Effector memory CD8-positive, alpha-beta T cell (primary cell): ENCODE measurements around the gene SAP30BP.

ENCODE experiments used
- ATAC-seq: fragments of 150-1000 bp; cut with Tn5 transposase; replicated peaks from 2 replicates; pipeline ENCODE4 v1.10.0; 2021; ENCODE audit warnings: mild to moderate bottlenecking, moderate library complexity
- DNase-seq, 3 experiments: peaks; one replicate each; pipeline ENCODE4 v3.0.0; 2021
- H3K27ac Mint-ChIP-seq, 2 donors: one replicate each; pipeline ENCODE4 v1.8.0; 2022; ENCODE audit warnings: mild to moderate bottlenecking in 2 of 2, mixed read lengths in 2 of 2, moderate library complexity in 2 of 2
- H3K27me3 Mint-ChIP-seq, 2 donors: one replicate each; pipeline ENCODE4 v1.8.0; 2022; ENCODE audit warnings: mixed read lengths in 2 of 2
- H3K36me3 Mint-ChIP-seq: one replicate; pipeline ENCODE4 v1.8.0; 2022; ENCODE audit warnings: mild to moderate bottlenecking, moderate library complexity, mixed read lengths; ENCODE audit not compliant: insufficient read depth
- H3K4me1 Mint-ChIP-seq, 2 donors: one replicate each; pipeline ENCODE4 v1.8.0; 2022; ENCODE audit warnings: low read depth in 2 of 2, mixed read lengths in 2 of 2
- H3K4me3 Mint-ChIP-seq, 2 donors: one replicate each; pipeline ENCODE4 v1.8.0; 2022; ENCODE audit warnings: mild to moderate bottlenecking in 2 of 2, mixed read lengths in 2 of 2, moderate library complexity in 2 of 2
- H3K9me3 Mint-ChIP-seq, 2 donors: one replicate each; pipeline ENCODE4 v1.8.0; 2022; ENCODE audit warnings: mixed read lengths in 2 of 2

SAP30BP gene

GRCh38 chr17:75740631-75741077, 73.5 kb downstream of the SAP30BP start:
- Mint-ChIP-seq H3K27ac (no peak overlapping the region), H3K4me1 (peaks cover 0 to 4% of the 10 kb centered on the region in 2 donors), H3K27me3 (peaks cover 0 to 12% of the 10 kb centered on the region in 2 donors), H3K9me3 (no peaks in the 10 kb centered on the region), H3K4me3 (no peak overlapping the region), H3K36me3 (no peaks in the 10 kb centered on the region)
- no peak for DNase-seq
- no peak for ATAC-seq

DNA sequence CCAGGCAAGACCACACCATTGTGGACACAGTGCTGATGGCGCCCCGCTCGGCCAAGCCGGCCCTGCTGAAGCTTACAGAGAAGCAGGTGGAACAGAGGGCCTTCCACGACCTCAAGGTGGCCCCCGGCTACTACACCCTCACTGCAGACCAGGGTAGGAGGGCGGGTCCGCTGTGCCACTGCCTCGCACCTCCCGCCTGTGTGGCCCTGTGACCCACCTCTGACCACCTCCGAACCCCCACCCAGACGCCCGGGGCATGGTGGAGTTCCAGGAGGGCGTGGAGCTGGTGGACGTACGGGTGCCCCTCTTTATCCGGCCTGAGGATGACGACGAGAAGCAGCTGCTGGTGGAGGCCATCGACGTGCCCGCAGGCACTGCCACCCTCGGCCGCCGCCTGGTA, 75.2 kb downstream of the SAP30BP start:
- no peak for DNase-seq
- Mint-ChIP-seq H3K36me3 (no peaks in the 10 kb centered on the region), H3K27me3 (peaks cover 0 to 12% of the 10 kb centered on the region in 2 donors)

GRCh38 chr17:75743625-75744206, 76.6 kb downstream of the SAP30BP start:
- Mint-ChIP-seq H3K4me1 (peaks cover 4 to 5% of the 10 kb centered on the region in 2 donors), H3K36me3 (peaks cover 4% of the 10 kb centered on the region), H3K27me3 (peaks cover 0 to 2% of the 10 kb centered on the region in 2 donors), H3K27ac (no peak overlapping the region), H3K4me3 (no peak overlapping the region), H3K9me3 (no peaks in the 10 kb centered on the region)
- DNase-seq (no peak), ATAC-seq (no peak)

More for the DNA sequence above, 75.2 kb downstream of the SAP30BP start:
- Mint-ChIP-seq H3K4me1 (peaks cover 0 to 4% of the 10 kb centered on the region in 2 donors), H3K27ac (no peak overlapping the region), H3K4me3 (no peak overlapping the region), H3K9me3 (no peaks in the 10 kb centered on the region)
- ATAC-seq = no peak

GRCh38 chr17:75748706-75749105, 81.6 kb downstream of the SAP30BP start:
- no peak overlapping the region for H3K27ac Mint-ChIP-seq

DNA sequence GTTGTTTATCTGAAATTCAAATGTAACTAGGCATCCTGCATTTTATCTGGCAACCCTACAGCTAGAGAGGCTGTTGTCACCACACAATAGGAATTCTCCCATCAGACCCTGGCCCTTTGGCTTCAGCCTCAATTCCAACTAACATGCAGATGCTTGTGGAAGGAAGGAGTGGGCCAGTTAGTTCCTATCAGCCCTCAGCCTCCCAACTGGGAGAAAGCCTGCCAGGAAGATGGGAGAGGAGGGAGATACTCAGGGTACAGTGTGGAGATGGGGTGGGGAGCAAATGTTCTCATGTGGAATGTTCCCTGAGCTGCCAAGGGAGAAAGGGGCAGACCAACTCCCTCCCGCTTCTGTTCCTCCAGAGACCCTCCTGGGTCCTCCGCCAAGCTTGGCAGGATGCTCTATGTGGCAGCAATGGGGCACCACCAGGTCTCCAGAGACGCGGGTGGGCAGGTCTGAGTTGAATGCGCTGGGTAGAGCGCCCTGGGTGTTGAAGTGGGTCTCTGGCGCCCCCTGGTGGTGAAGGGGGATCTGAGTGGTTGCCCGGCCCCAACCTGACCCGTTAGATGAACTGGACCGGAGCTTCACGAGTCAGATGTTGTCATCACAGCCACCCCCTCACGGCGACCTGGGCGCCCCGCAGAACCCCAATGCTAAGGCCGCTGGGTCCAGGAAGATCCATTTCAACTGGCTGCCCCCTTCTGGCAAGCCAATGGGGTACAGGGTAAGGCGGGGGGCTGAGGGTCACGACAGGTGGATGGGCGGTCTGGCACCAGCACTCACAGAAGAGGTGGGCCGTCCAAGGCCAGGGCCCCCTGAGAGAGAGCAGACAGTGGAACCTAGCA, 82.6 kb downstream of the SAP30BP start:
- DNase-seq (peak; percentile 86 to 88 (median 86)), ATAC-seq (peak; percentile 74)
- Mint-ChIP-seq H3K27me3 (no peaks in the 10 kb centered on the region), H3K4me3 (peak overlapping the region in 1 of 2 donors; percentile 26), H3K4me1 (peaks cover 18 to 19% of the 10 kb centered on the region in 2 donors), H3K27ac (no peak overlapping the region), H3K36me3 (peaks cover 7% of the 10 kb centered on the region), H3K9me3 (no peaks in the 10 kb centered on the region)

More at GRCh38 chr17:75748706-75749105, 81.6 kb downstream of the SAP30BP start:
- ATAC-seq (no peak), DNase-seq (no peak)
- Mint-ChIP-seq H3K36me3 (peaks cover 7% of the 10 kb centered on the region), H3K27me3 (no peaks in the 10 kb centered on the region), H3K4me3 (no peak overlapping the region), H3K9me3 (no peaks in the 10 kb centered on the region), H3K4me1 (peaks cover 15 to 16% of the 10 kb centered on the region in 2 donors)

DNA sequence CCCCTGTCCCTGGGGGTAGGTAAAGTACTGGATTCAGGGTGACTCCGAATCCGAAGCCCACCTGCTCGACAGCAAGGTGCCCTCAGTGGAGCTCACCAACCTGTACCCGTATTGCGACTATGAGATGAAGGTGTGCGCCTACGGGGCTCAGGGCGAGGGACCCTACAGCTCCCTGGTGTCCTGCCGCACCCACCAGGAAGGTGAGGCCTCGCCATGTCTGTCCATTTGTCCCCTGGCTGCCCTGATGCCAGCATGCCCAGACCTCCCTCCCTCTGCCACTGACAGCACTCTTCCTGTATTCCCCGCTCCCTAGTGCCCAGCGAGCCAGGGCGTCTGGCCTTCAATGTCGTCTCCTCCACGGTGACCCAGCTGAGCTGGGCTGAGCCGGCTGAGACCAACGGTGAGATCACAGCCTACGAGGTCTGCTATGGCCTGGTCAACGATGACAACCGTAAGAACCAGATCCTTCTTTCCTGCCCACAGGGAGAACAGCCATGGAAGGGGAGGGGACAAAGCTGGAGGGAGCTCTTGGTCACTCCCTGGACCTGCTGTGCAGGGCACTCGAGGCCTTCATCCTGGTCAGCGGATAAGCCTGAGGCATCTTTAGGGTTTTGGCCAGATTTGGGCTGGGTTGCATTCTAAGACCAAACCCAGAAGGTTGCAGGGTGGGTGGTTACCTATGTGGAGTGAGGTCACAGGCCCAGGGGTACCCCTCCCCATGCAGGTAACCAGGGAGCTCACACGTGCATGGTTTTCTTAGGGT, 83.7 kb downstream of the SAP30BP start:
- ATAC-seq (no peak), DNase-seq (no peak)
- H3K27ac Mint-ChIP-seq = no peak overlapping the region
- peaks cover 21 to 22% of the 10 kb centered on the region in 2 donors for H3K4me1 Mint-ChIP-seq
- peaks cover 7% of the 10 kb centered on the region for H3K36me3 Mint-ChIP-seq
- no peaks in the 10 kb centered on the region for H3K27me3 Mint-ChIP-seq
- H3K9me3 Mint-ChIP-seq = no peaks in the 10 kb centered on the region
- H3K4me3 Mint-ChIP-seq = no peak overlapping the region

DNA sequence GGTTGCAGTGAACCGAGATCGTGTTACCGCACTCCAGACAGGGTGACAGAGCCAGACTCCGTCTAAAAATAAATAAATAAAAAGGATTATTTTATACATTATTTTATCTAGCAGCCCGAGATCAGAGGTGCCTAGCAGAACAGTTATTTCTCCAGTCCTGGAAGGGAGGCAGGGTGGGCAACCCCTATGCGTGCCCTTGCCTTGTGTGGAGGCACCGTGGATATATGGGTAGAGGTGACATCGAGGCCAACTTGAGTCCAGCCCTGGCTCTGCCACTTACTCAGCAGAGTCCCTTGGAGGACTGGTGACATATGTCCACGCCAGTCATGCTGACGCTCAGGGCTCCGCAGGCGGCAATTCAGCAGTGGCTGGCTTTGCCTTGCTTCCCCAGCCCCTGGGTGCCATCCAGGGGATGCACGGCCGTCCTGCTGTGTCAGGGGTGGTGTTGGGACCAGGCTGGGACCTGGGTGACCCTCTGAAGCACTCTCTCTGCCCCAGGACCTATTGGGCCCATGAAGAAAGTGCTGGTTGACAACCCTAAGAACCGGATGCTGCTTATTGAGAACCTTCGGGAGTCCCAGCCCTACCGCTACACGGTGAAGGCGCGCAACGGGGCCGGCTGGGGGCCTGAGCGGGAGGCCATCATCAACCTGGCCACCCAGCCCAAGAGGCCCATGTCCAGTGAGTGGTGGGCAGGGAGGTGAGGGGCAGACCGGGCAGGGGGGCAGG, 84.7 kb downstream of the SAP30BP start:
- H3K4me3 Mint-ChIP-seq = no peak overlapping the region
- no peak for ATAC-seq
- H3K4me1 Mint-ChIP-seq = peaks cover 21 to 22% of the 10 kb centered on the region in 2 donors
- DNase-seq = no peak
- no peak overlapping the region for H3K27ac Mint-ChIP-seq
- no peaks in the 10 kb centered on the region for H3K9me3 Mint-ChIP-seq
- H3K36me3 Mint-ChIP-seq = peaks cover 7% of the 10 kb centered on the region
- no peaks in the 10 kb centered on the region for H3K27me3 Mint-ChIP-seq

GRCh38 chr17:75752405-75752709, 85.2 kb downstream of the SAP30BP start:
- peaks cover 7% of the 10 kb centered on the region for H3K36me3 Mint-ChIP-seq
- H3K9me3 Mint-ChIP-seq = no peaks in the 10 kb centered on the region
- no peak for DNase-seq
- no peaks in the 10 kb centered on the region for H3K27me3 Mint-ChIP-seq
- H3K4me1 Mint-ChIP-seq = peaks cover 21 to 22% of the 10 kb centered on the region in 2 donors
- ATAC-seq = no peak
- H3K27ac Mint-ChIP-seq = no peak overlapping the region
- H3K4me3 Mint-ChIP-seq = peak overlapping the region in 1 of 2 donors; percentile 38

DNA sequence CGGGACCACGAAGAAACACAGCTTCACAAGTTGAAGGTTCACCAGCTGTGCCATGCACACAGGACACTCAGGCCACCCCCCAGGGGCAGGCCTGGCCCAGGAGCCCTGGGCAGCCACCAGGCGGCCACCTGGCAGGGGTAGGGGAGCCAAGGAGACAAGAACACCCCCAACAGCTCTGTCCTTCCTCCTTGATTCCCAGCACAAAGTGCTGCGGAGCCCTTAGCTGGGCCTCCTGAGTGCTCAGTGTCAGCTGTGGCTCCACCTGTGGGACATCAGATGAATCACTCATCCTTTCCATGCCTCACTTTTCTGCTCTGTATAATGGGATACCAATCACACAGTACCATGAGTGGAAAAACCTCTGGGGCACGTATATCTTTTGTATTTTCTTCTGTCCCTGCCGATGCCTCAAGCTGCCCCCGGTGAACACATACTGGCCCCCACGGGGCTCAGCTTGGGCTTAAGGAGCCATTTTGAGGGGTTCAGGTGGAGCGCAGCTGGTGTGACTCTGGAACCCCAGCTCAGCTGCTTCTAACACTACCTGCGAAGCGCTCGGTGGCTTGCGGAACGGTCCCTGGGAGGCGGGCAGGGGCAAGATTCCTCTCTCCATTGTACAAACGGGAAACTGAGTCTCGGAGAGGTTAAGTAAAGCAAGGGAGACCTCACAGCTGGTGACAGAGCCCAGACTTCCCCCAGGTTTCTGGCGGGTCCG, 85.8 kb downstream of the SAP30BP start:
- DNase-seq (no peak), ATAC-seq (no peak)
- Mint-ChIP-seq H3K9me3 (no peaks in the 10 kb centered on the region), H3K4me1 (peaks cover 17% of the 10 kb centered on the region in 2 donors), H3K27ac (peak overlapping the region in 1 of 2 donors; percentile 51), H3K36me3 (peaks cover 5% of the 10 kb centered on the region), H3K27me3 (no peaks in the 10 kb centered on the region), H3K4me3 (peak overlapping the region; percentile 70 to 72)

DNA sequence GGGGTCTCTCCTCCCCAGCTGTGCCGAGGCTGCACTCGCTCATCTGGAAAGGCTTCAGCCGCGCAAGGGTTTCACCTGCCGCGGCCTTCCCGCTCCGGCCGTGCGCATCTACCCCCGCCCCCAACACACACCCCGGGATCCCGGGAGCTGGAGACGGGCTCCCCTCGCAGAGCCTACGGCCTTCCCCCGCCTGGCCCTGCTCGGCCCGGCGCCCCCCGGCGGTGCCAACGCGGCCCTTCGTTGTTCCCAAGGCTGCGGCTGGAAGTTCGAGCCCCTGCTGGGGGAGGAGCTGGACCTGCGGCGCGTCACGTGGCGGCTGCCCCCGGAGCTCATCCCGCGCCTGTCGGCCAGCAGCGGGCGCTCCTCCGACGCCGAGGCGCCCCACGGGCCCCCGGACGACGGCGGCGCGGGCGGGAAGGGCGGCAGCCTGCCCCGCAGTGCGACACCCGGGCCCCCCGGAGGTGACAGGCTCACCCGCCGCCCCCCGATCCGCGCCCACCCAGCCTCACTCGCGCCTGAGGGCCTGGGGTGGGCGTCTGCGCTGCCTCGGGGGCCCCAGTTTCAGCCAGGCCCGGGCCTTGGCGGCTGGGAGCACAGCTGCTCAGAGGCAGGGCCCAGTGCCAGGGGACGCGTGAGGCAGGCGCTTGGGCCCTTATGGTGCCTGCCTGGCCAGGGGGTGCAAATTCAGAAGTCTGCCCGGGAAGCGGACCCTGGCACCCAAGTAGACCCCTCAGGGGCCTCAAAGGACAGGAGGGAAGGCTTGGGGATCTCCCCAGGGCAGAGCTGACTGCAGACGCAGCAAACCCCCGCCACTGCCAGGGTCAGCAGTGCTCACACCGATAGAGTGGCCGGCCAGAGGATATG, 86.6 kb downstream of the SAP30BP start:
- H3K36me3 Mint-ChIP-seq = peaks cover 3% of the 10 kb centered on the region
- peaks cover 16 to 17% of the 10 kb centered on the region in 2 donors for H3K4me1 Mint-ChIP-seq
- ATAC-seq = peak; percentile 87
- no peak overlapping the region for H3K27ac Mint-ChIP-seq
- H3K9me3 Mint-ChIP-seq = no peaks in the 10 kb centered on the region
- DNase-seq = peak; percentile 56 to 70 (median 69)
- no peaks in the 10 kb centered on the region for H3K27me3 Mint-ChIP-seq
- H3K4me3 Mint-ChIP-seq = peak overlapping the region; percentile 70 to 72

DNA sequence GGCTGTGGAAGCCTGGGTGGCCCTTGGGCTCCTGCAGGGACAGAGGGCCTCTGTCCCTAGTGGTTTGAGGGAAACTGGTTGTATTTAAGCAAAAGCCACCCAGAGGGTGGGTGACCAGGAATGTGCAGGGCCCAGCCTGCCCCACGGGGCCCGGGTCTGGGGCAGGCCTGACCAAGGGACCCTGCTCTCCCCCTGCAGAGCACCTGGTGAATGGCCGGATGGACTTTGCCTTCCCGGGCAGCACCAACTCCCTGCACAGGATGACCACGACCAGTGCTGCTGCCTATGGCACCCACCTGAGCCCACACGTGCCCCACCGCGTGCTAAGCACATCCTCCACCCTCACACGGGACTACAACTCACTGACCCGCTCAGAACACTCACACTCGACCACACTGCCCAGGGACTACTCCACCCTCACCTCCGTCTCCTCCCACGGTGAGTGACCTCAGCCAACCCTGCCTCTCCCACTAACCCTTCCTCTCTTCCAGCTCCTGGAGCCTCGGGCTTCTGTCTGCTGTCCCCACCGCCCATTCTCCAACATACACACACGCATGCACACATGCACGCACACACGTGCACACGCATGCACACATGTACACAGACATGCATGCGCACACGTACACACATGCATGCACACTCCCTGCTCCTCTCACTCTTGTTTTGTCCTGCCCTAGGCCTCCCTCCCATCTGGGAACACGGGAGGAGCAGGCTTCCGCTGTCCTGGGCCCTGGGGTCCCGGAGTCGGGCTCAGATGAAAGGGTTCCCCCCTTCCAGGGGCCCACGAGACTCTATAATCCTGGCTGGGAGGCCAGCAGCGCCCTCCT, 87.5 kb downstream of the SAP30BP start:
- no peaks in the 10 kb centered on the region for H3K9me3 Mint-ChIP-seq
- H3K4me1 Mint-ChIP-seq = peaks cover 16% of the 10 kb centered on the region in 2 donors
- peak overlapping the region; percentile 45 to 88 for H3K27ac Mint-ChIP-seq
- no peak for ATAC-seq
- peak overlapping the region; percentile 66 to 72 for H3K4me3 Mint-ChIP-seq
- no peaks in the 10 kb centered on the region for H3K27me3 Mint-ChIP-seq
- no peak for DNase-seq
- peaks cover 6% of the 10 kb centered on the region for H3K36me3 Mint-ChIP-seq
